HuH-7 (cell line): Measurements from ENCODE around the gene NDUFA1.
"Not testable (repeated sequence)": the region's sequence is repeated elsewhere in the genome, so short reads cannot be mapped to it uniquely, and the experiment has no call there.

ENCODE experiments used
- DNase-seq: peaks from one replicate; pipeline ENCODE4 v3.0.0; 2011; ENCODE audit warnings: low spot score

The NDUFA1 gene

GRCh38 chrX:119871599-119872395 is at the start of gene NDUFA1, which contains the start of gene RNF113A:
TSS of gene NDUFA1 (plus strand) at chrX:119871832. CDS start at chrX:119871912, 80 bp downstream.
TSS of gene RNF113A (minus strand) at chrX:119871733. CDS start at chrX:119871613, 120 bp downstream.
- DNase-seq, result peak; percentile 68

- not testable (repeated sequence) for DNase-seq
Measured at GRCh38 chrX:119824221-119824620, 47.4 kb upstream of the NDUFA1 start.

- peak; percentile 10 for DNase-seq
Measured at GRCh38 chrX:119826399-119826959, 45.2 kb upstream of the NDUFA1 start.

- no peak for DNase-seq
Measured at GRCh38 chrX:119828446-119828845, 43.2 kb upstream of the NDUFA1 start.

- no peak for DNase-seq
Measured at GRCh38 chrX:119833905-119834304, 37.7 kb upstream of the NDUFA1 start.

GRCh38 chrX:119852382-119853353 is 19.0 kb upstream of the NDUFA1 start, which contains the start of gene UPF3B:
TSS of gene UPF3B (minus strand) at chrX:119852963. CDS start at chrX:119852928, 35 bp downstream.
- DNase-seq, result peak; percentile 80

- DNase-seq, result no peak
Measured at GRCh38 chrX:119853444-119853843, 18.2 kb upstream of the NDUFA1 start.

- DNase-seq, result no peak
Measured at GRCh38 chrX:119870626-119871131, 953 bp upstream of the NDUFA1 start.

GRCh38 chrX:119871245-119871598 is 410 bp upstream of the NDUFA1 start:
- DNase-seq, result no peak

- no peak for DNase-seq
Measured at GRCh38 chrX:119878740-119879139, 7.1 kb downstream of the NDUFA1 start.

- no peak for DNase-seq
Measured at GRCh38 chrX:119880076-119880475, 8.4 kb downstream of the NDUFA1 start.

- DNase-seq, result peak; percentile 68
Measured at GRCh38 chrX:119880552-119881437, 9.2 kb downstream of the NDUFA1 start.

GRCh38 chrX:119885554-119886428 is 14.2 kb downstream of the NDUFA1 start:
- peak; percentile 48 for DNase-seq

GRCh38 chrX:119887721-119888425 is 16.2 kb downstream of the NDUFA1 start:
- DNase-seq, result peak; percentile 73

- not testable (repeated sequence) for DNase-seq
Measured at GRCh38 chrX:119890626-119891025, 19.0 kb downstream of the NDUFA1 start.

GRCh38 chrX:119891961-119892692 is 20.5 kb downstream of the NDUFA1 start:
- not testable (repeated sequence) for DNase-seq

GRCh38 chrX:119895843-119896326 is 24.3 kb downstream of the NDUFA1 start, which contains the start of gene AKAP14:
TSS of gene AKAP14 (plus strand) at chrX:119895893. CDS start at chrX:119903224, 7,331 bp downstream.
- no peak for DNase-seq

- DNase-seq, result peak; percentile 23
Measured at GRCh38 chrX:119899125-119899524, 27.5 kb downstream of the NDUFA1 start.
